Fibroblast of lung (primary cell): ENCODE results near the gene SORCS2. TPM values are rescaled to one million over a fixed set of nuclear protein-coding genes. Genes with fewer than 3 reads are reported as not detected.
A peak's percentile ranks its signal among the peaks of the same experiment; 100 is the strongest.

Source experiments
- DNase-seq, 2 donors: peaks; one replicate each; pipeline versions ENCODE4 v3.0.0 to v3.0.0-alpha.2; 2010; ENCODE audit warnings: low read depth in 2 of 2
- H2AFZ ChIP-seq: 2 replicates; pipeline ENCODE4 v1.5.1; 2012; ENCODE audit warnings: low read length, control low read depth, inconsistent platforms
- H3K27ac ChIP-seq: 2 replicates; pipeline ENCODE4 v1.5.1; 2011; ENCODE audit warnings: low read length, control low read depth; ENCODE audit not compliant: insufficient read depth
- H3K27me3 ChIP-seq: 2 replicates; pipeline ENCODE4 v1.5.1; 2011; ENCODE audit warnings: mild to moderate bottlenecking, low read length; ENCODE audit not compliant: control insufficient read depth, insufficient read depth
- H3K36me3 ChIP-seq: 2 replicates; pipeline ENCODE4 v1.5.1; 2011; ENCODE audit warnings: low read length; ENCODE audit not compliant: control insufficient read depth, insufficient read depth
- H3K4me1 ChIP-seq: 2 replicates; pipeline ENCODE4 v1.5.1; 2011; ENCODE audit warnings: low read length; ENCODE audit not compliant: control insufficient read depth, insufficient read depth; ENCODE audit errors: extremely low read depth
- H3K4me2 ChIP-seq: 2 replicates; pipeline ENCODE4 v1.5.1; 2011; ENCODE audit warnings: low read length, control low read depth; ENCODE audit not compliant: insufficient read depth; ENCODE audit errors: extremely low read depth
- H3K4me3 ChIP-seq, 4 experiments: fragments of 200-600 bp in 1 of 4; sonication (generic) in 1 of 4; replicated peaks in 1 of 4; 2 replicates each; pipeline ENCODE4 v1.5.1; 2011 to 2016; ENCODE audit warnings: low read length in 4 of 4, low read depth in 3 of 4, mild to moderate bottlenecking in 3 of 4, control low read depth in 2 of 4, inconsistent platforms in 1 of 4, mixed read lengths in 1 of 4; ENCODE audit not compliant: insufficient read depth in 1 of 4; ENCODE audit errors: control extremely low read depth in 1 of 4
- H3K79me2 ChIP-seq: 2 replicates; pipeline ENCODE4 v1.5.1; 2012; ENCODE audit warnings: mild to moderate bottlenecking, low read length, inconsistent platforms; ENCODE audit not compliant: control insufficient read depth, insufficient read depth
- H3K9ac ChIP-seq: 2 replicates; pipeline ENCODE4 v1.5.1; 2011; ENCODE audit warnings: mild to moderate bottlenecking, low read length, control low read depth; ENCODE audit not compliant: insufficient read depth
- H3K9me3 ChIP-seq: 2 replicates; pipeline ENCODE4 v1.5.1; 2012; ENCODE audit warnings: low read depth, low read length; ENCODE audit not compliant: control insufficient read depth, insufficient read depth
- H4K20me1 ChIP-seq: 2 replicates; pipeline ENCODE4 v1.5.1; 2011; ENCODE audit warnings: low read length; ENCODE audit not compliant: control insufficient read depth, insufficient read depth; ENCODE audit errors: extremely low read depth
- CTCF ChIP-seq, 2 donors: IDR thresholded peaks in 1 of 2; conservative IDR thresholded peaks in 1 of 2; 1 replicate in 1 of 2; 2 replicates in 1 of 2; pipeline ENCODE4 v1.5.1; 2011 to 2012; ENCODE audit warnings: low read length in 2 of 2, control low read depth in 1 of 2, inconsistent platforms in 1 of 2, low read depth in 1 of 2, mild to moderate bottlenecking in 1 of 2
- EZH2 ChIP-seq: IDR thresholded peaks from 2 replicates; pipeline ENCODE4 v1.5.1; 2012; ENCODE audit warnings: low read length, control low read depth, mild to moderate bottlenecking; ENCODE audit errors: missing control alignments
- polyA plus RNA-seq, 2 donors: library from polyadenylated mRNA; depleted of rRNA in 1 of 2; stranded (reverse) in 1 of 2; unstranded in 1 of 2; fragments of >200 nt; gene quantifications; 2 replicates each; pipeline ENCODE4 v1.2.1, GENCODE V29; 2011 to 2012; ENCODE audit warnings: missing spikeins in 1 of 2
- total RNA-seq: library from RNA; depleted of rRNA; stranded (reverse); fragments of >200 nt; gene quantifications from 2 replicates; pipeline ENCODE4 v1.2.1, GENCODE V29; 2014

Gene SORCS2
- total and polyA plus RNA-seq, 2 donors (not counting 1 experiment from before 2014, with no cell fraction given): 0.17 to 0.41 TPM

GRCh38 chr4:7750523-7750922 is 558.2 kb downstream of the SORCS2 start:
- no peaks in the 10 kb centered on the region for H3K36me3 ChIP-seq
- H3K4me1 ChIP-seq: no peaks in the 10 kb centered on the region
- no peak overlapping the region for H3K4me3 ChIP-seq
- no peaks in the 10 kb centered on the region for H3K79me2 ChIP-seq
- H4K20me1 ChIP-seq: no peaks in the 10 kb centered on the region
- H2AFZ ChIP-seq: no peak overlapping the region
- no peak for TF ChIP-seq CTCF (conservative IDR thresholded peaks at IDR 0.05 in 1 of 2, IDR thresholded peaks at IDR 0.05 in 1 of 2; ENCODE audit: low read depth in 1 of 2, low read length in 2 of 2)
- no peak for TF ChIP-seq EZH2
- no peak overlapping the region for H3K27ac ChIP-seq
- no peaks in the 10 kb centered on the region for H3K9me3 ChIP-seq
- H3K27me3 ChIP-seq: no peaks in the 10 kb centered on the region
- no peak overlapping the region for H3K9ac ChIP-seq
- no peak overlapping the region for H3K4me2 ChIP-seq
- DNase-seq: no peak

- Histone ChIP-seq H3K4me3 (no peak overlapping the region), H3K9ac (no peak overlapping the region), H2AFZ (no peak overlapping the region), H3K27ac (no peak overlapping the region), H4K20me1 (no peaks in the 10 kb centered on the region), H3K4me1 (no peaks in the 10 kb centered on the region), H3K9me3 (no peaks in the 10 kb centered on the region), H3K27me3 (no peaks in the 10 kb centered on the region), H3K4me2 (no peak overlapping the region), H3K36me3 (no peaks in the 10 kb centered on the region), H3K79me2 (no peaks in the 10 kb centered on the region)
- DNase-seq: no peak
- no peak for TF ChIP-seq EZH2
- TF ChIP-seq CTCF (conservative IDR thresholded peaks at IDR 0.05 in 1 of 2, IDR thresholded peaks at IDR 0.05 in 1 of 2; ENCODE audit: low read depth in 1 of 2, low read length in 2 of 2): no peak
These were observed 558.6 kb downstream of the SORCS2 start for GRCh38 chr4:7750972-7751371.

- no peaks in the 10 kb centered on the region for H3K9me3 ChIP-seq
- no peaks in the 10 kb centered on the region for H3K4me1 ChIP-seq
- H4K20me1 ChIP-seq: no peaks in the 10 kb centered on the region
- no peak overlapping the region for H3K4me2 ChIP-seq
- H3K79me2 ChIP-seq: no peaks in the 10 kb centered on the region
- H3K36me3 ChIP-seq: no peaks in the 10 kb centered on the region
- H3K4me3 ChIP-seq: no peak overlapping the region
- DNase-seq: peak in 1 of 2 donors; percentile 17
- H3K9ac ChIP-seq: no peak overlapping the region
- no peak overlapping the region for H2AFZ ChIP-seq
- TF ChIP-seq CTCF (conservative IDR thresholded peaks at IDR 0.05 in 1 of 2, IDR thresholded peaks at IDR 0.05 in 1 of 2; ENCODE audit: low read depth in 1 of 2, low read length in 2 of 2) (no peak), EZH2 (no peak)
- H3K27ac ChIP-seq: no peak overlapping the region
- no peaks in the 10 kb centered on the region for H3K27me3 ChIP-seq
These were observed 560.3 kb downstream of the SORCS2 start for GRCh38 chr4:7752649-7753048.
